ENCODE data around the gene CBX7.

The CBX7 gene

DNA sequence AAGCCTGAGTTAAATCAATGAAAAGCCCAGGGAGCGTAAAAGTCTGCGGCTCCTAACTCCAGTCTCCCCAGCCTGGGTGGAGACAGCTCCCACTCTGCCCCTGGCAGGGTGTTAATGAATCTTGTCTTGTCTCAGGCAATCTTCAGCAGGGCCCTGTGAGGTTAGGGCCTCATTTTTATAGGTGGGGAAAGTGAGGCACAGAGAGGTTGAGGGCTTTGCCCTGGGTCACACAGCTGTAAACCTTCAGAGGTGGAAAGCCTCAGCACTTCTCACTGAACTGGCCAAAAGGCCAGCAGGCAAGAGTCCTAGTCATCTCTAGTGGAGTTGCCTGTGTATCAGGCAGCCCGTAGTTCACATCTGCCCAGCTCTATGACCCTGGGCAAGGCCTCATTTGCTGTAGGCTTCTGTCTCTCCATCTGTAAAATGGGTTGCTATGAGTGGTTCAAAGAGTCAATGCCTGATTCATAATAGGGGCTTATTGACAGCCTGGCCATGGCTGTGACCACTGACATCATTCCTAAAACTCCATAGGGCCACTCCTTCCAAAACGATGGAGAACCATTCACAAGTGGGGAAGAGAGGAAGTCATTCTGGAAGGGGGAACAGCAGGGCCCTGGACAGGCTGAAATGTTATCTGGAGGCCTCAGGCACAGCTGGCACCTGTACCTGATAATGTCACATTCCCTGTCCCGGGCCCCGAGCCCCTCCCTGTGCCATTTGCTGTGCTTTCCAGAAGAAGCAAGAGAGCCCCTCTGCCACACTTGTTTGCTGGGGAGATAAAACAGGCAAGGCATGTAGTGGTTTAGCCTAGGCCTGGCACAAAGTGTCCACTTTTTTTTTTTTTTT is 6.0 kb downstream of the CBX7 start:
- peak in 3 of 14 donors; percentile 43 to 62 (median 56) for DNase-seq

DNA sequence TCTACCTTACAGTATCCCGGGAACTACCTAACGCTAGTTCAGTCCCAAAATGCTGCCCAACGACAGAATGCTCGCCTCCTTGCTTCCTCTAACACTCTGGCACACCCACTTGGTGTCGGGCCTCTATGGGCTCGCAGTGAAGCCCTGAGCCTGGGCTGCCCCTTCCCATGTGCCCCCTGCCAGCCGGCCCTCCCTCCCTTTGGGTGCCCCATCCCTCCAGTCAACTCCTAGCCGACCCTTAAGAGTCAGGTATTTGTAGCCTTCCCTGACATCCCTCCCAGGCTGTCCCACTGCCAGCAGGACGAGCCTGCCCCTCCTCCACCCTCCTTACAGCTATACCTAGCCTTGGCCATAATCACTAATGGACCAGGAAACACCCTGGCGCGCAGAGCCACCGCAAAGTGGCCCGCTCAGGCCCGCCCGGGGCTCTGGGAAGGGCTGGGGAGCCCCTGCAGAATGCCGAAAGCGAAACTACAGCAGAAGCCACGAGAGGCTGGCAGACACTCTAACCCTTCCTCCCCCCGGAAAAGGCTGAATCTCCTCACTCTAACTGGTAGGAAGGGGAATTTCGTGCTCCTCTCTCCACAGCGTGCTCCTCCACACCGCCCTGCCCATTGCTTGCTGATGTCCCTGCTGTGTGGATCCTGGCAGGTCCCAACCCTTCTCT is 8.2 kb downstream of the CBX7 start:
- peak in 2 of 14 donors; percentile 32 to 34 for DNase-seq

DNA sequence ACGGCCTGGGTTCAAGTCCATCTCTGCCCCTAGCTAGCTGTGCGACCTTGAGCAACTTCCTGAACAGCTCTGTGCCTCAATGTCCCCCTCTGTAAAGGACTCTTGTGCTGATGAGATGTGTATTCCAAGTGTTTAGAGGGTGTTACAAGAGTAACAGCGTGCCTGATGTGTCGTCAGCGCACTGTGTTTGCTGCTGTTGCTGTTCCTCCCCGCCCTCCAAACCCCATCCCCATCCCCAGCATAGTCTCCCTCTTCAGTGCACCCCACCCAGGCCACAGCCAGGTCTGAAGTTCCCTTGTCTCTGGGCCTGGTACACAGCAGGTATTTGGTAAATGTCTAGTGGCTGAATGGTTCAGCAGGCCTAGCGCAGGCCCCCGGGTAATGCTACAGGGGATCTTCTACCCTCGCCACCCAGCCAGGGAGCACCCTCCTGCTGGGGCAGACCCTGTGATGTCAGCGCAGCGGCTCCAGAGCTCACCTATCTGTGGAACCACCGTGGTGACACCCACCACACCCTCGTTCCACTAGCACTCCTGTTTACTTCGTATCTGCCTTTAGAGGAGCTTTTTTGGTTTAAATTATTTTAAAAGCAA is 10.3 kb downstream of the CBX7 start:
- no peak for DNase-seq

DNA sequence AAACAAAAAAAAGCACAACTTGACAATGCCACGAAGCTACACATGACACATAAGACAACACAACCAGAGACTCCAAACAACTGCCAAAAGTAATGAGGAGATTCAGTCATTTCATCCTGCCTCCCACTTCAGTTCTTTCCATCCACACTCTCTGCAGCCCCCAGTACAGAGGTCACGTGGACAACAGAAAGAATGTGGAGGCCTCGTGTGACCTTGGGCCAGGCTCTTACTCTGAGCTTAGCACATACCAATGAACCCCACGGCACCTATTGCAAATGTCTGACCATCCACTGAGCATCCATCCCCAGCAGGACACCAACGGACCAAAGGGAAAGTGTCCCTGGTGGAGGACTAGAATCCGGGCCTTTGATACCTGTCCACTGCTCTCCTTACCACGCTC is 12.5 kb downstream of the CBX7 start:
- no peak for DNase-seq

DNA sequence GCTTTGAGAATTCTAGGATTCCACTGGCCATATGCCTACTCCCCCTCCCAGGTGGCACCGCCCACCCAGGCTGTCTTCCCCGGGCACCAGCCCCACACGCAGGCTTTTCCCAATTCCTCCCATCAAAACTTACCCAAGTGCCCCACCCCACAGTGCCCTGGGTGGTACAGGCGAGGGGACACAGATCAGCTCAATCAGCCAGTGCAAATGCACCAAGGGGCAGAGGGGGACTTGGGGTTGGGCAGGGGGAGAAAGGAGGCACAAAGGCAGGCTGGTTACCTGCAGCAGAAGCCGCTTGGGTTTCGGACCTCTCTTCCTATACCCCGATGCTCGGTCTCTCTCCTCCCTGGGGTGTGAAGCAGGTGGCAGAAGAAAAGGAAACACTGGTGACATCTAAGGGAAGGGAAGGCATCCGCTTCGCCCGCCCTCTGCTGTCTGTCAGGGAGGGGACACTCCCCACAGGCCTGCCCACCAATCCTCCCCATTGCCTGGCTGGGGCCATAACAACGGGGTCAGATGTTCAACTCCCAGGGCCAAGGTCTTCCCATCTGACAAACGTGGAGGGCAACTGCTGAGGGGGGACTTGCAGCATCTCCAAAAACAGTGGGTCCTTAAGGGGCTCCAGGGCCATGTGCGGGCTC is 14.0 kb downstream of the CBX7 start:
- no peak for DNase-seq

DNA sequence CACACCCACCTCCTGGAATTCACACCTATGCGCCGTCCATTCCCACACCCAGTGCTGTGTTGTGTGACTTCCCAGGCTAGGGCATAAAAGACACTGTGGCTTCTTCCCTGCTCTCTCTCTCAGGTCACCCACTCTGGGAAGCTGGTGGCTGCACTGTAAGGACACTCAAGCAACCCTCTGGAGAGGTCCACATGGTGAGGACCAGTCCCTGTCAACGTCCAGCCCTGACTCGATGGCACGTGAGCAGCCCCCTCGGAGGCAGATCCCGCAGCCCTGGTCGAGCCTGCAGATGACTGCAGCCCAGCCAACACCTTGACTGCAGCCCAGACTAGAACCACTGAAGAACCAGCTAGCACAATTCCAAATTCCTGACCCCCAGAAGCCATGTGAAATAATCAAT is 16.2 kb downstream of the CBX7 start:
- DNase-seq, result no peak

DNA sequence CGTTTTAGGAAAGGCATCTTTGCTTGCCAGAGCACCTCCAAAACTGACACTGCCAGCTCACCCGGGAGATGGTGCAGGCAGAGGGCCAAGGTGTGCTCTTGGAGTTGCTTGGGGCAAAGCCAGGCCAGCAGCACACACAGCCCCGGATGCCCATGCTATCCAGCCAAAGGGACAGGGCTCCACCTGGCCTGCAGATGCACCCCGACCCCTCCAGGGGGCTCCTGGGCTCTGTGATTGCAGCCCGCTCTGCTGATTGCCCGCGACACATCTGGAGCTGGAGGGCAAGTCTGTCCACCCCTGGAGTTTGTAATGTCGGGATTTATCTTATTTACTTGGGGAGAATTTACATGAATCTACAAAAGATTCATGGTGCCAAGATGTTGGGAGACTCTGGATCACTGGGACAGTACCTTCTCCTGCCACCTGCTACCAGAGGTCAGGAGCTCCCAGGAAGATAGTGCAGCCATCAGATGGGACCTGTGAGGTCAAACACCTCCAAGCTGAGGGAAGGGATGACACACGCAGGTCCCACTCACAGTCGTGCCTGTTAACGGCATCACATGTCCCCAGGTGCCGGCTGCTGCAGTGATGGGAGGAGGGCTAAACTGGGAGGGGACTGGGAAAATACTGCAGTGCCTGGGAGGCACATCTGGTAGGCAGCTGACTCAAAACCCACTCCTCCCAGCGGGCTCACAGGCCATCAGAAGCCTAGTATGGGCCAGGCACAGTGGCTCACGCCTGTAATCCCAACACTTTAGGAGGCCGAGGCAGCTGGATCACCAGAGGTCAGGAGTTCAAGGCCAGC is 17.2 kb downstream of the CBX7 start:
- peak in 2 of 14 donors; percentile 18 to 41 for DNase-seq

DNA sequence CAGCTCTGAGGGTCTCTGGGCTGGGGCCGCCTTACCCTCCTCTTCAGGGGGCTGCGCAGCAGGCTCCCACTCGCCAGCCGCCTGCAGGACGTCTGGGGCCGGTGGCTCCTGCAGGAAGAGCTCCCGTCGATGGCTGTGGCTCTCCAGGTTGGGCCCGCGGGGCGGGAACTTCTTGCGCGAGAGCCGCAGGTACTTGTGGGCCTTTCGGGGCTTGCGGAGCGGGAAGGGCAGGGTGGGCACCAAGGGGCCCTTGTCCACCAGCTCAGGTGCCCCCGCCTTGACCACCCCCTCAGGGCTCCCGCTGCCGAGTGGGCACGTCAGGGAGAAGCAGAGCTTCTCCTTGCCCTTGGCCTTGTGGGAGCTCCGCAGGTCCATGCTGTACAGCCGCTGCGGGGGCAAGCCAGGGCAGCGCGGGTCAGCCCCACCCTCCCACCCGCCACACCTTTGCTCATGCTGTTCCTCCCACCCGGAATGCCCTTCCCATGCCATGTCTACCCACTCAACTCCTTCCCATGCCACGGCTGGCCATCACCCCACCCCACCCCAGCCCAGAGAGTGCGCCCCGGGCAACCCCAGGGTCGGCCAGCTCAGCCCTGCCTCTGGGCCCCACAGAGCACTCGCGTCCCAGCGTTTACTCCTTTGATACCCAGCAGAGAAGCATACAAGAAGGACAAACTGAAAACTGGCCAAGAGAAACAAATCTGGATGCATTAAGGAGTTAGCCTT is 18.0 kb downstream of the CBX7 start:
- no peak for DNase-seq

DNA sequence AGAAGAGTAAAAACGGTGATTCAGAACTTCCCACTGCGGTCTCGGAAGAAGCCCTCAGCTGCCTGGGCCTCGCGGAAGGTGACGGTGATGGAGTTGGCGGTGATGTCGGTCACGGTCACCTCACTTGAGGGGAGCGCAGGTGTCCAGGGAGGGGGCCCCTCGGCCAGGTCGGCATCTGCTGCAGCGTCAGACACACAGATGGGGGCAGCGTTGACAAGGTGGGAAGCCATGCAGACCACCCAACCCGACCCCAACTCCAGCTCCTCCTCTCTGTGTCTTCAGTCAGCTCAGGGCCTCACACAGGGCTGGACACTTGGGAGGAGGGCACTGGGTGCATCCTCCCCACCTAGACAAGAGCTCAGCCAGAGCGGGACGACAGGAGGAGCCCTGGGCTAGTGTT is 18.6 kb downstream of the CBX7 start:
- DNase-seq, result no peak

DNA sequence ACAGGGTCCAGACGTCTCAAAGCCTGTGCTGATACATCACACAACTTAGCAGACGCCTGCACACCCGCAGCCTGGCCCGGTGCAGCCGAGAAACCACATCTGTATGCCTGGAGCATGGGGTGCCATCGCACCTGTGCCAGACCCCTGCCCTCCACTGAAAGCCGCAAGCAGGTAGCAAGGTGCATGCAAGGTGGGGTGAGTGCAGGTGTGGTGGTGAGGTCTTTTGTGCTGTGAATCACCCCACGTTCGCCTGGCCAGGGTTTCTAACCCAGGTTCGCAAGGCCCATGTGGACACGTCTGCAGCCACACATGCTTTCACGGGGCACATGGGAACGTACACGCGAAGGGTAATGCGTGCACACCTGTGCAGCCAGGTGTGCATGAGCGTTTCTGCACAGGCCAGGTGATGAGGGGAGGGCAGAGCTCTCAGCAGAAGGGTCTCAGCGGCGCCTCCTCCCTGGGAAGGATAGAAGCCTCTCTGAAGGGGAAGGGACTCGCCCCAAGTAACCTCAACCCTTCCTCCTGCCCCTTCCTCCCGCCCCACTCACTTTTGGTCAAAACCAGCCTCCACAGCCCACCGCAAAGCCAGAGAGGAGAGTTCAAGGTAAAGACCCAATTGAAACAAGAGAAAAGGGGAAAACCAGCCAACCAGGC is 19.5 kb downstream of the CBX7 start:
- DNase-seq, result no peak

DNA sequence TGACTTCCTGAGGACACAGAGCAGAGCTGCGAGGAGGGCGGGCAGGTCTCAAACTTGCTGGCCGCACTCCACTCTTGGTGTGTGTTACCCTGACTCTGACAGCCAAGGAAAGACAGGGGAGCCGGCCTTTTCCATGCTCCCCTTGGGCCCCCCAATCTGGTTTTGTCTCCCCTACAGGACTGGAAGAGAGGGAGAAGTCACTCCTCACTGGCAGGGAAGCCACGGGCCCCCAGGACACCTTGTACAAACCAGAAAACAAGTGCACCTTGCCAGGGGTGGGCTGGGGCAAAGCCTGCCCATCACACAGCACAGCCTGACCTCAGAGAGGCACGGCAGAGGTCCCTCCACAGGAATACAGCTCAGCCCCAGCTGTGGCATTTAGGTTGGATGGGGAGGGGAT is 20.2 kb downstream of the CBX7 start:
- DNase-seq, result no peak

DNA sequence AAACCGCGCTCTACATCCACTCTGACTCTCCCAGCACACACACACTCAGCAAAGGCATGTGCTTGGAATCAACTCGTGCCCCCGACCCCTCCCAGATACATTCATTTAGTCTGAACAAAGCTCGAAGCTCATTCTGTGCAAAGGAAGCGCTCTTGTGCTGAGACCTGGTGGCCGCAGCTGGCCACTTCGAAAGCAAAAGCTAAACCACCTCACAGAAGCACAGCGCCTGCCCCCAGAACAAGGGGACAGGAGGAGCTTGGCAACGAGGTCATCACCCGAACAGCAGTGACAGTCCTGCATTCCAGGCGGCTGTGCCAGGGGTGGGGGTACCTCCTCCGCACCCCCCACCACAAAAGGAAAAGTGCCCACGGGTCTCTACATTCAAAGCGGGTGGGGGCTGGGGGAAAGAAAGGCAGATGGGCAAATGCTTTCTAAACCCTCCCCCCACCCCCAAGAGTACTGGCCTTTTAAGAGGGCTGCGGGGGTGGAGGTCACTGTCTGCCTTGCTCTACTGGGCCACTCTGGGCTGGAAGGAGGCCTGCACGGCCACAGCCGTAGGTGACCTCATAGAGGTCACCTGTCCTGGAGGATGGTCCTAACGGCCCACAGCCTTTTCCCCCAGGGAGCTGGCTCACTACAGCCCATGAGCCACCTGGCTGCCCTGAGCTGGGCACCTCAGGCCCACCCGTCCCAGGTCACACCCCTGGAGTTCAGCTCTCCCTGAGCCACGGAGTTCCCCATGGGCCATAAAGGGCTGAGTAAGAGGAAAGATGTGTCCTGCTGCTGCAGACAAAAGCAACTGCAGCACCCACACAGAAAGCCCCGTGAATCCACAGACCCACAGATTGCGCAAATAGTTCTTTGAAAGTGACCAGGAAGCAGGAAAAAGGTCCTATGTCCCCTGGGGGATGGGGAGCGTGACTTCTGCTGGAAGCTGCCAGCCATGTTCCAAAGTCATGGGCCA is 21.3 kb downstream of the CBX7 start:
- DNase-seq, result no peak

DNA sequence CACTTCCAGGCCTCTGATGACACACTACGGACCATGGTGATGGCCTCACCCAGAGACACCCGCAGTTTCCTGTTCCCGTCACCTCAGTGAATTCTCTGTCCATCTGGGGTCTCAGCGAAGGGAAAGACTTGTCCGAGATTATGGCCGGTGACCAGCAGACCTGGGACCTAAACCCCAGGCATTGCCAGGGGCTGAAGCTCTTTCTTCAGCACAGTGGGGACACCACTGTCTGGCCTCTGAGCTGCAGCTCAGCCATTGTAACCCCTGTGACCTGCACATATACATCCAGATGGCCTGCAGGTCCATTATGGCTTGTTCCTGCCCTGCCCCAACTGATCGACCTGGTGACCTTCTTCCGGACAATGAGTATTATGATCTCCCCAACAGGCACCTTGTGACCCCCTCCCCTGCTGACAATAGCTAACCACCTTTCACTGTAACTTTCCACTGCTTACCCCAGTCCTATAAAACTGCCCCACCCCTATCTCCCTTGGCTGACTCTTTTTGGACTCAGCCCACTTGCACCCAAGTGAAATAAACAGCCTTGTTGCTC is 22.3 kb downstream of the CBX7 start:
- DNase-seq, result no peak

DNA sequence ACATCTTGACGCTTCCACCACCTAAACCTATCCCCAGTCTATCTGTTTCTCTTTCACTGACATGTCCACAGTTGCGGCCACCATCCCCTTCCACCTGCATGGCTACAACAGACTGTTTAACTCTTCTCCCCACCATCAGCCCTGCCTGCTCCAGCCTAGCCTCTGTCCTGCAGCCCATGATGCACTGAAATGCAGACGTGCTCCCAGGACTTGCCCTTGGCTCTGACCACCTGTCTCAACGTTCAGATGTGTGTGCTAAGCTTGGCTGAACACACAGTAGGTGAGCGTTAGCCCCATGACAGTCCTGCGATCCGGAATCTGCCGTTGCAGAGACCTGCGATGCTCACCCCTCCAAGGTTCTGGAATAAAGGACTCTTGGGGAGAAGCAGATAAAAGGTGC is 22.7 kb downstream of the CBX7 start:
- DNase-seq, result no peak

DNA sequence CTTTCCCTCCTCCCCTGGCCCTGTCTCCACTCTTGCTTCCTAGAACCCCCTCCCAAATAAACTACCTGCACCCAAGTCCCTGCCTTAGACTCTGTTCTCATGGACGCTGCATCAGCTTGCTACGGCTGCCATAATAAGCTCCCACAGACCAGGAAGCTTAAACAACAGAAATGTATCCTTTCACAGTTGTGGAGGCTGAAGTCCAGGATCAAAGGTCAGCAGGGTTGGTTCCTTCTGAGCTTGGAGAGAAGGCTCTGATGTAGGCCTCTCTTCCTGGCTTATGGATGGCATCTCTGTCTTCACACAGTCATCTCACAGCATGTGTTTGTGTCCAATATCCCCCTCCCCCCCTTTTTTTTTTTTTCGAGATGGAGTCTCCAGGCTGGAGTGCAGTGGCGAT is 23.4 kb downstream of the CBX7 start:
- no peak for DNase-seq

DNA sequence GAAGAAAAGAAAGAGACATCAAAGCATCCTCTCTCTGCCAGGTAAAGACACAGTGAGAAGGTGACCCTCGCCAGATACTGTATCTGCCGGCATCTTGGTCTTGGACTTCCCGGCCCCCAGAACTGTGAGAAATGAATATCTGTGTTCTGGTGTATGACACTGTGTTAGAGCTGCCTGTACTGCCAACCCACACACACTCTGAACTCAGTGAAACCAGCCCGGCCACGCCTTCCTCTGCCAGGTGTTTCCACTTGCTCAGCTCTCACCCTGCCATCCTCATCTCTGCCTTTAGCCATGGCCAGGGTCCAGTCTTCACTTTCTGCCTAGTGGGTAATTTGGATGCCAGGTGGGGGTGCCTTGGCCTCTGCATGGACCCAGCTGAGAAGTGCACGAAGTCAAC is 24.0 kb downstream of the CBX7 start:
- no peak for DNase-seq

DNA sequence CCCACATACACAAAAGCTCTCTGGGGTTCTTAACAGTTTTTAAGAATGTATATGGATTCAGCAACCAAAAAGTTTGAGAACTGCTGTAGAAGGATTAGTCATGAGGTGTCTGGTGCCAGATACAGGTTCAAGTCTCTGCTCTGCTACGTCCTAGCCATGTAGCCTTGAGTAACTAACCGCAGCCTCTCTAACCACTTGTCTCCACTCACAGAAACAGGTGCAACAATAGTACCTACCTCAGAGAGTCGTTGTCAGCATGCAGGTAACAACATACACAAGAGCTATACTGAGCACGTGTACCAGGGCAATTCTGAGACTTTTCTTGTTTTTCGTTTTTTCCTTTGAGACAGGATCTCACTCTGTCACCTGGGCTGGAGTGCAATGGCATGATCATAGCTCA is 26.9 kb downstream of the CBX7 start:
- no peak for DNase-seq

DNA sequence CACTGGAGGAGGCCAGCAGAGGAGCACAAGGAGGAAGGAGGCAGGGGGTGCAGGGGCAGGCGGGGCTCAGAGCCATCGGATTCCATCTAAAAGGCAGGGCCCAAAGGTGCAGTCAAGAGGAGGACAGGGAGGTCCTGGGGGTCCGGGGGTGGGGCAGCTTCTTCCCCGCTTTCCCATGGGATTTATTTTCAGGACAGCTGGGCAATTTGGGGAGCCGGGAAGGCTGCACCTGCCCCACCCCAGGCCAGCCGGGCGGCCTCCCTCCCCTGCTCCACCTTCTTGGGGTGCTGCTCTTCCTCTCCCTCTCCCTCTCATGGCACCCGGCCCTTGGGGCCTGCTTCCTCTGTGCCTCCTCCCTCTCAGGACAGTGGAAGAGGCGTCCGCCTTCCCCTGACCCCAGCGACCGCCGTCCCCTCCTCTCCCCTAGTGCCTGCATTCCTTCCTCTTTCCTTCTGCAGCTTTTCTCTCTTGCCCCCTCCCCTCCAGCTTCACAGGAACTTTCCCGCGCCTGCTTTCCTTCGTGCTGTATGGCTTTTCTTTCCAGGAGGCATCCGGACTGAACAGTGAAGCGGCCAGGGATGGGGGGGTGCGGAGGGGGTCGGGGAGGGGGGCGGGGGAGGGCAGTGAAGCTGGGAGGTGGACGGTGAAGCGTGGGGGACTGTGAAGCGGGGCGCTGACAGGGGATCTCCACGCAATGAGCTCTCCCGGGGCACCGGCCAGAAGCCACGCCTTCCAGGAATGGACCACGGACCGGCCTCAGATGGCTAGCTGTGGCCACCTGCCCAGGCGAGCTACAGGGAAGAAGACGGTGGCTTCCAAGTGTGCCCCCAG is 28.5 kb downstream of the CBX7 start:
- no peak for DNase-seq
